H9 (cell line): ENCODE measurements around the gene AFAP1. TPM values are rescaled to one million over a fixed set of nuclear protein-coding genes. Genes with fewer than 3 reads are reported as not detected.

Source experiments
- DNase-seq: peaks from one replicate; pipeline ENCODE4 v3.0.0-alpha.2; 2017
- H2AFZ ChIP-seq: one replicate; pipeline ENCODE4 v1.6.1; 2013; ENCODE audit warnings: mild to moderate bottlenecking, low read length, control low read depth, moderate library complexity
- H2AK5ac ChIP-seq: 2 replicates; pipeline ENCODE4 v1.6.1; 2013; ENCODE audit warnings: low read length, control low read depth, mixed read lengths; ENCODE audit not compliant: insufficient read length
- H2BK120ac ChIP-seq: one replicate; pipeline ENCODE4 v1.6.1; 2013; ENCODE audit warnings: low read depth, mild to moderate bottlenecking, low read length, control low read depth, inconsistent platforms; ENCODE audit not compliant: poor library complexity, severe bottlenecking
- H2BK12ac ChIP-seq: 2 replicates; pipeline ENCODE4 v1.6.1; 2013; ENCODE audit warnings: low read length, control low read depth, mixed read lengths, low read depth; ENCODE audit not compliant: insufficient read length
- H2BK15ac ChIP-seq: 2 replicates; pipeline ENCODE4 v1.6.1; 2013; ENCODE audit warnings: low read depth, low read length, control low read depth
- H2BK20ac ChIP-seq: one replicate; pipeline ENCODE4 v1.6.1; 2013; ENCODE audit warnings: low read depth, mild to moderate bottlenecking, low read length, control low read depth, inconsistent platforms; ENCODE audit not compliant: poor library complexity, severe bottlenecking
- H2BK5ac ChIP-seq: 2 replicates; pipeline ENCODE4 v1.6.1; 2013; ENCODE audit warnings: low read length, control low read depth, mixed read lengths; ENCODE audit not compliant: insufficient read length
- H3K14ac ChIP-seq: 2 replicates; pipeline ENCODE4 v1.6.1; 2013; ENCODE audit warnings: low read length, control low read depth; ENCODE audit not compliant: insufficient read depth
- H3K18ac ChIP-seq: 2 replicates; pipeline ENCODE4 v1.6.1; 2013; ENCODE audit warnings: low read depth, mild to moderate bottlenecking, mixed read lengths, low read length, control low read depth; ENCODE audit not compliant: insufficient read length
- H3K23ac ChIP-seq: 2 replicates; pipeline ENCODE4 v1.6.1; 2013; ENCODE audit warnings: low read length, control low read depth, mixed read lengths, low read depth; ENCODE audit not compliant: insufficient read length
- H3K23me2 ChIP-seq: 2 replicates; pipeline ENCODE4 v1.6.1; 2013; ENCODE audit warnings: low read depth, mild to moderate bottlenecking, mixed read lengths, low read length, control low read depth; ENCODE audit not compliant: insufficient read length, poor library complexity, severe bottlenecking
- H3K27ac ChIP-seq: 2 replicates; pipeline ENCODE4 v1.5.1; 2013; ENCODE audit warnings: low read length, control low read depth, mixed read lengths, low read depth; ENCODE audit not compliant: insufficient read length
- H3K27me3 ChIP-seq: 2 replicates; pipeline ENCODE4 v1.6.1; 2013; ENCODE audit warnings: low read length, control low read depth, inconsistent platforms; ENCODE audit not compliant: insufficient read depth
- H3K4ac ChIP-seq: 2 replicates; pipeline ENCODE4 v1.6.1; 2013; ENCODE audit warnings: low read depth, mild to moderate bottlenecking, control low read depth, inconsistent platforms, low read length, moderate library complexity
- H3K4me1 ChIP-seq: 2 replicates; pipeline ENCODE4 v1.6.1; 2013; ENCODE audit warnings: low read length, control low read depth, inconsistent platforms; ENCODE audit not compliant: insufficient read depth
- H3K4me2 ChIP-seq: 2 replicates; pipeline ENCODE4 v1.6.1; 2013; ENCODE audit warnings: low read length, control low read depth, mixed read lengths; ENCODE audit not compliant: insufficient read length, insufficient read depth
- H3K56ac ChIP-seq: 2 replicates; pipeline ENCODE4 v1.6.1; 2013; ENCODE audit warnings: low read depth, mild to moderate bottlenecking, mixed read lengths, low read length, control low read depth; ENCODE audit not compliant: insufficient read length
- H3K79me1 ChIP-seq: 2 replicates; pipeline ENCODE4 v1.6.1; 2013; ENCODE audit warnings: low read depth, mild to moderate bottlenecking, moderate library complexity, low read length, control low read depth, inconsistent platforms; ENCODE audit not compliant: insufficient read depth, poor library complexity, severe bottlenecking
- H3K79me2 ChIP-seq: 2 replicates; pipeline ENCODE4 v1.6.1; 2013; ENCODE audit warnings: low read length, control low read depth, inconsistent platforms; ENCODE audit not compliant: insufficient read depth
- H3K9ac ChIP-seq: 2 replicates; pipeline ENCODE4 v1.6.1; 2013; ENCODE audit warnings: low read length, control low read depth, mixed read lengths; ENCODE audit not compliant: insufficient read length; ENCODE audit errors: extremely low read depth
- H3K9me3 ChIP-seq: one replicate; pipeline ENCODE4 v1.6.1; 2013; ENCODE audit warnings: low read depth, low read length, inconsistent platforms; ENCODE audit not compliant: control insufficient read depth
- H3T11ph ChIP-seq: one replicate; pipeline ENCODE4 v1.6.1; 2013; ENCODE audit warnings: mild to moderate bottlenecking, low read length, control low read depth, inconsistent platforms
- H4K20me1 ChIP-seq: one replicate; pipeline ENCODE4 v1.6.1; 2013; ENCODE audit not compliant: control insufficient read depth, insufficient read length, insufficient read depth
- H4K5ac ChIP-seq: 2 replicates; pipeline ENCODE4 v1.6.1; 2013; ENCODE audit warnings: low read depth, mild to moderate bottlenecking, mixed read lengths, low read length, control low read depth; ENCODE audit not compliant: insufficient read length
- H4K8ac ChIP-seq: replicated peaks from 2 replicates; pipeline ENCODE4 v1.6.1; 2013; ENCODE audit warnings: low read length, control low read depth, mixed read lengths, low read depth; ENCODE audit not compliant: insufficient read length
- H4K91ac ChIP-seq: 2 replicates; pipeline ENCODE4 v1.6.1; 2013; ENCODE audit warnings: low read depth, mild to moderate bottlenecking, moderate library complexity, mixed read lengths, low read length, control low read depth; ENCODE audit not compliant: insufficient read length
- H3K27ac Mint-ChIP-seq, 3 experiments: 2 replicates in 2 of 3; 3 replicates in 1 of 3; pipeline ENCODE4 v1.8.0; 2020 to 2021; ENCODE audit warnings: mixed read lengths in 3 of 3, mild to moderate bottlenecking in 1 of 3, moderate library complexity in 1 of 3
- H3K27me3 Mint-ChIP-seq: 2 replicates; pipeline ENCODE4 v1.8.0; 2021; ENCODE audit warnings: low read depth, mild to moderate bottlenecking, moderate library complexity, mixed read lengths
- H3K36me3 Mint-ChIP-seq, 3 experiments: 2 replicates in 2 of 3; 3 replicates in 1 of 3; pipeline ENCODE4 v1.8.0; 2020 to 2021; ENCODE audit warnings: low read depth in 3 of 3, mixed read lengths in 3 of 3; ENCODE audit not compliant: insufficient read depth in 1 of 3
- H3K4me1 Mint-ChIP-seq, 2 experiments: 2 replicates each; pipeline ENCODE4 v1.8.0; 2020; ENCODE audit warnings: mixed read lengths in 2 of 2
- H3K4me3 Mint-ChIP-seq, 2 experiments: 2 replicates in 1 of 2; 3 replicates in 1 of 2; pipeline ENCODE4 v1.8.0; 2020 to 2021; ENCODE audit warnings: mild to moderate bottlenecking in 2 of 2, mixed read lengths in 2 of 2, moderate library complexity in 1 of 2
- H3K9me3 Mint-ChIP-seq, 2 experiments: 2 replicates in 1 of 2; 3 replicates in 1 of 2; pipeline ENCODE4 v1.8.0; 2020; ENCODE audit warnings: mild to moderate bottlenecking in 2 of 2, mixed read lengths in 2 of 2, moderate library complexity in 1 of 2
- CTCF ChIP-seq: fragments of 200-600 bp; sonication (generic); conservative IDR thresholded peaks from 3 replicates; pipeline ENCODE4 v1.8.0; 2021; ENCODE audit warnings: antibody characterized with exemption, mild to moderate bottlenecking
- WGBS: extraction: QIAGEN DNeasy Blood & Tissue Kit; methylation state at CpG from one replicate; pipeline ENCODE4 v1.1.7; 2013; ENCODE audit warnings: missing lambda C conversion rate, low lambda C conversion rate, mixed read lengths; ENCODE audit not compliant: insufficient read length; ENCODE audit errors: extremely low coverage; 5-methylcytosine and 5-hydroxymethylcytosine counted together
- total RNA-seq: library from RNA; stranded (reverse); gene quantifications from 2 replicates; pipeline ENCODE4 v1.2.1, GENCODE V29; 2021

AFAP1 gene
- total RNA-seq, 1 experiment from 2014 or later = 6.5 TPM

GRCh38 chr4:7714176-7714575 is 225.5 kb downstream of the AFAP1 start:
- Histone ChIP-seq H2BK120ac (no peak overlapping the region), H4K91ac (no peak overlapping the region), H3K14ac (no peak overlapping the region; the same call in 1 of the 2 replicates), H3K27ac (no peak overlapping the region), H2BK20ac (no peak overlapping the region), H4K5ac (no peak overlapping the region), H3K56ac (no peak overlapping the region), H3K79me2 (no peaks in the 10 kb centered on the region), H4K20me1 (no peaks in the 10 kb centered on the region), H3K4ac (no peak overlapping the region), H3K9me3 (no peaks in the 10 kb centered on the region), H2BK5ac (no peak overlapping the region), H2AFZ (no peak overlapping the region), H3T11ph (no peak overlapping the region), H2BK12ac (no peak overlapping the region), H3K23me2 (no peaks in the 10 kb centered on the region), H4K8ac (no peak overlapping the region), H3K9ac (no peak overlapping the region), H2AK5ac (no peak overlapping the region), H3K4me1 (no peaks in the 10 kb centered on the region), H2BK15ac (no peak overlapping the region), H3K79me1 (no peaks in the 10 kb centered on the region), H3K23ac (no peak overlapping the region), H3K27me3 (0 out of 2 replicates have a peak, but pooled peaks cover 2% of the 10 kb centered on the region), H3K4me2 (no peak overlapping the region), H3K18ac (no peak overlapping the region)
- Mint-ChIP-seq H3K4me3 (no peak overlapping the region), H3K36me3 (no peaks in the 10 kb centered on the region; a peak in 1 of 7 replicates), H3K27me3 (peaks cover 43% of the 10 kb centered on the region), H3K9me3 (no peaks in the 10 kb centered on the region; a peak in 2 of 5 replicates), H3K4me1 (peaks cover 17 to 19% of the 10 kb centered on the region in 2 experiments), H3K27ac (no peak overlapping the region)
- no peak for DNase-seq
- TF ChIP-seq CTCF = no peak
- no CpG with 5 or more reads among the region's 20 CpGs for WGBS
